Activated naive CD8-positive, alpha-beta T cell (primary cell): ENCODE results near the gene BNIP5.

Source experiments
- H3K27ac Mint-ChIP-seq: one replicate; pipeline ENCODE4 v1.8.0; 2021; ENCODE audit warnings: mixed read lengths
- H3K27me3 Mint-ChIP-seq: one replicate; pipeline ENCODE4 v1.8.0; 2021; ENCODE audit warnings: mixed read lengths
- H3K36me3 Mint-ChIP-seq: one replicate; pipeline ENCODE4 v1.8.0; 2021; ENCODE audit warnings: mixed read lengths
- H3K4me1 Mint-ChIP-seq: one replicate; pipeline ENCODE4 v1.8.0; 2021; ENCODE audit warnings: low read depth, mixed read lengths
- H3K4me3 Mint-ChIP-seq: one replicate; pipeline ENCODE4 v1.8.0; 2021; ENCODE audit warnings: mild to moderate bottlenecking, mixed read lengths
- H3K9me3 Mint-ChIP-seq: one replicate; pipeline ENCODE4 v1.8.0; 2021; ENCODE audit warnings: low read depth, mixed read lengths

BNIP5 gene

GRCh38 chr6:36358226-36358915 is 21.7 kb upstream of the BNIP5 start:
- Mint-ChIP-seq H3K4me3 (no peak overlapping the region), H3K4me1 (peaks cover 7% of the 10 kb centered on the region), H3K27ac (no peak overlapping the region), H3K27me3 (peaks cover 6% of the 10 kb centered on the region), H3K36me3 (no peaks in the 10 kb centered on the region), H3K9me3 (no peaks in the 10 kb centered on the region)

GRCh38 chr6:36357872-36358225 is 21.2 kb upstream of the BNIP5 start:
- Mint-ChIP-seq H3K36me3 (no peaks in the 10 kb centered on the region), H3K4me1 (peaks cover 7% of the 10 kb centered on the region), H3K27ac (no peak overlapping the region), H3K4me3 (no peak overlapping the region), H3K9me3 (no peaks in the 10 kb centered on the region), H3K27me3 (peaks cover 6% of the 10 kb centered on the region)

GRCh38 chr6:36355819-36356218 is 19.1 kb upstream of the BNIP5 start:
- no peak overlapping the region for H3K27ac Mint-ChIP-seq
- no peak overlapping the region for H3K4me3 Mint-ChIP-seq
- H3K4me1 Mint-ChIP-seq = peaks cover 7% of the 10 kb centered on the region
- H3K27me3 Mint-ChIP-seq = peaks cover 6% of the 10 kb centered on the region
- H3K36me3 Mint-ChIP-seq = no peaks in the 10 kb centered on the region
- no peaks in the 10 kb centered on the region for H3K9me3 Mint-ChIP-seq

- Mint-ChIP-seq H3K27ac (no peak overlapping the region), H3K4me1 (peaks cover 8% of the 10 kb centered on the region), H3K27me3 (peaks cover 6% of the 10 kb centered on the region), H3K9me3 (no peaks in the 10 kb centered on the region), H3K4me3 (no peak overlapping the region), H3K36me3 (no peaks in the 10 kb centered on the region)
These were observed 16.8 kb upstream of the BNIP5 start for GRCh38 chr6:36353411-36353915.

GRCh38 chr6:36352477-36353157 is 15.9 kb upstream of the BNIP5 start:
- H3K36me3 Mint-ChIP-seq = no peaks in the 10 kb centered on the region

GRCh38 chr6:36350681-36351571 is 14.2 kb upstream of the BNIP5 start:
- Mint-ChIP-seq H3K27me3 (peaks cover 2% of the 10 kb centered on the region), H3K9me3 (no peaks in the 10 kb centered on the region), H3K4me3 (no peak overlapping the region), H3K36me3 (no peaks in the 10 kb centered on the region), H3K27ac (no peak overlapping the region), H3K4me1 (peaks cover 2% of the 10 kb centered on the region)

More at GRCh38 chr6:36352477-36353157, 15.9 kb upstream of the BNIP5 start:
- no peak overlapping the region for H3K4me3 Mint-ChIP-seq
- peaks cover 6% of the 10 kb centered on the region for H3K4me1 Mint-ChIP-seq
- H3K27ac Mint-ChIP-seq = no peak overlapping the region
- H3K27me3 Mint-ChIP-seq = peaks cover 6% of the 10 kb centered on the region
- no peaks in the 10 kb centered on the region for H3K9me3 Mint-ChIP-seq

GRCh38 chr6:36350082-36350481 is 13.4 kb upstream of the BNIP5 start:
- peaks cover 2% of the 10 kb centered on the region for H3K4me1 Mint-ChIP-seq
- H3K27me3 Mint-ChIP-seq = peaks cover 2% of the 10 kb centered on the region
- H3K9me3 Mint-ChIP-seq = no peaks in the 10 kb centered on the region
- no peaks in the 10 kb centered on the region for H3K36me3 Mint-ChIP-seq
- no peak overlapping the region for H3K27ac Mint-ChIP-seq
- no peak overlapping the region for H3K4me3 Mint-ChIP-seq

- peaks cover 2% of the 10 kb centered on the region for H3K27me3 Mint-ChIP-seq
- no peak overlapping the region for H3K27ac Mint-ChIP-seq
- H3K36me3 Mint-ChIP-seq = no peaks in the 10 kb centered on the region
- H3K4me1 Mint-ChIP-seq = peaks cover 2% of the 10 kb centered on the region
- H3K4me3 Mint-ChIP-seq = no peak overlapping the region
- H3K9me3 Mint-ChIP-seq = no peaks in the 10 kb centered on the region
These were observed 12.6 kb upstream of the BNIP5 start for GRCh38 chr6:36349240-36349639.

GRCh38 chr6:36347621-36348020 is 10.9 kb upstream of the BNIP5 start:
- no peak overlapping the region for H3K27ac Mint-ChIP-seq
- H3K4me1 Mint-ChIP-seq = peaks cover 2% of the 10 kb centered on the region
- peaks cover 2% of the 10 kb centered on the region for H3K27me3 Mint-ChIP-seq
- H3K4me3 Mint-ChIP-seq = no peak overlapping the region
- no peaks in the 10 kb centered on the region for H3K9me3 Mint-ChIP-seq
- no peaks in the 10 kb centered on the region for H3K36me3 Mint-ChIP-seq

GRCh38 chr6:36346486-36347273 is 10.0 kb upstream of the BNIP5 start:
- no peak overlapping the region for H3K27ac Mint-ChIP-seq
- peaks cover 3% of the 10 kb centered on the region for H3K27me3 Mint-ChIP-seq
- no peaks in the 10 kb centered on the region for H3K36me3 Mint-ChIP-seq
- peaks cover 2% of the 10 kb centered on the region for H3K4me1 Mint-ChIP-seq
- H3K9me3 Mint-ChIP-seq = no peaks in the 10 kb centered on the region
- no peak overlapping the region for H3K4me3 Mint-ChIP-seq

GRCh38 chr6:36345681-36346466 is 9.2 kb upstream of the BNIP5 start:
- no peaks in the 10 kb centered on the region for H3K36me3 Mint-ChIP-seq
- peaks cover 2% of the 10 kb centered on the region for H3K4me1 Mint-ChIP-seq
- H3K9me3 Mint-ChIP-seq = no peaks in the 10 kb centered on the region
- no peak overlapping the region for H3K27ac Mint-ChIP-seq
- H3K4me3 Mint-ChIP-seq = no peak overlapping the region
- peaks cover 4% of the 10 kb centered on the region for H3K27me3 Mint-ChIP-seq

GRCh38 chr6:36343109-36343680 is 6.5 kb upstream of the BNIP5 start:
- H3K4me1 Mint-ChIP-seq = peaks cover 2% of the 10 kb centered on the region
- no peak overlapping the region for H3K4me3 Mint-ChIP-seq
- no peak overlapping the region for H3K27ac Mint-ChIP-seq
- no peaks in the 10 kb centered on the region for H3K36me3 Mint-ChIP-seq
- H3K9me3 Mint-ChIP-seq = no peaks in the 10 kb centered on the region
- peaks cover 10% of the 10 kb centered on the region for H3K27me3 Mint-ChIP-seq

GRCh38 chr6:36340618-36341454 is 4.1 kb upstream of the BNIP5 start:
- no peak overlapping the region for H3K27ac Mint-ChIP-seq
- peaks cover 14% of the 10 kb centered on the region for H3K4me1 Mint-ChIP-seq
- peaks cover 10% of the 10 kb centered on the region for H3K27me3 Mint-ChIP-seq
- no peaks in the 10 kb centered on the region for H3K9me3 Mint-ChIP-seq
- no peak overlapping the region for H3K4me3 Mint-ChIP-seq
- no peaks in the 10 kb centered on the region for H3K36me3 Mint-ChIP-seq
